ENCODE data around the gene KCTD14. TPM values are rescaled to one million over a fixed set of nuclear protein-coding genes. Genes with fewer than 3 reads are reported as not detected.

The KCTD14 gene
- total and polyA plus RNA-seq, 9 of the 15 experiments (the other 6 are each of a cell fraction or from before 2014, with no cell fraction given): 0.04 to 0.30 (median 0.11) TPM; not detected in 2

DNA sequence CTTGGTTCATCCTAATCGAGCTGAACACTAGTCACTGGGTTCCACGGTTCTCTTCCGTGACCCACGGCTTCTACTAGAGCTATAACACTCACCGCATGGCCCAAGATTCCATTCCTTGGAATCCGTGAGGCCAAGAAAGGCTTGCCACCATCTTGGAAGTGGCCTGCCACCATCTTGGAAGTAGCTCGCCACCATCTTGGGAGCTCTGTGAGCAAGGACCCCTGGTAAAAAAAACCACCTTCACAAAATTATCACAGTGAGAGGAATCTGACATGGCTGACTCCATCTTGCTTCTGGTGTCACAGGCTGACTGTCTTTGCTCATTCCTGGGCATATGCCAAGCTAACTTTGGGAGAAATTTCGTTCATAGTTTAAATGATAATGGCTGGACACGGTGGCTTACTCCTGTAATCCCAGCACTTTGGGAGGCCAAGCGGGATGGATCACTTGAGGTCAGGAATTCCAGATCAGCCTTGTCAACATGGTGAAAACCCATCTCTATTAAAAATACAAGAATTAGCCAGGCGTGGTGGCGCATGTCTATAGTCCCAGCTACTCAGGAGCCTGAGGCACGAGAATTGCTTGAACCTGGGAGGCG lies 18.9 kb upstream of the KCTD14 start:
- no peak for FAIRE-seq
- no peak overlapping the region for H3K4me3 ChIP-seq
- peaks cover 31 to 35% of the 10 kb centered on the region in 2 experiments for H3K4me1 ChIP-seq (replicated peaks in 1 of 2; ENCODE audit: control insufficient read depth in 2 of 2, insufficient read depth in 2 of 2, low read length in 2 of 2)
- no peaks in the 10 kb centered on the region for H3K9me3 ChIP-seq (replicated peaks; ENCODE audit: control insufficient read depth, insufficient read depth, low read depth, low read length)
- H3K9me1 ChIP-seq (ENCODE audit: control insufficient read depth, insufficient read depth, low read length): no peaks in the 10 kb centered on the region
- 87% methylated on average over 14 of the region's 14 CpGs for WGBS (ENCODE audit: insufficient coverage, low coverage, missing lambda C conversion rate)
- H2AFZ ChIP-seq (ENCODE audit: low read depth, low read length): peak overlapping the region; percentile 95
- H3K27me3 ChIP-seq (ENCODE audit: control insufficient read depth in 2 of 2, insufficient read depth in 2 of 2, low read length in 2 of 2): no peaks in the 10 kb centered on the region; a peak in 1 of 5 replicates
- H4K20me1 ChIP-seq (replicated peaks; ENCODE audit: control insufficient read depth, insufficient read depth, low read length): no peaks in the 10 kb centered on the region
- ChIA-PET CTCF (ENCODE audit: low intra/inter-chr PET ratio) (no interaction called here), POLR2A (interaction anchor here (0.8 to 1.2 kb wide), 4 partner anchors 10 to 397 kb away, joined by 3 to 5 read pairs (median 4); partner anchors contain the start of gene KCTD21)
- no peaks in the 10 kb centered on the region for H3K36me3 ChIP-seq (ENCODE audit: control insufficient read depth, insufficient read depth, low read length)
- no TSS peak for BruUV-seq (replicated peaks)
- H3K9ac ChIP-seq (ENCODE audit: insufficient read depth in 1 of 2, low read depth in 2 of 2, low read length in 2 of 2): no peak overlapping the region
- no peaks in the 10 kb centered on the region for H3K79me2 ChIP-seq (ENCODE audit: control insufficient read depth, insufficient read depth, low read length)
- peak overlapping the region; percentile 71 for H3K4me2 ChIP-seq (ENCODE audit: insufficient read depth, low read length)
- intact Hi-C loops (cut with micrococcal nuclease): loop anchor here (10.0 kb wide), 1 partner anchor 387 kb away; no protein-coding TSS in a partner anchor
- in situ Hi-C loops (cut with MboI): no loop called here
- peak overlapping the region; percentile 25; the same call in 1 of the 3 replicates for H3K27ac ChIP-seq (ENCODE audit: extremely low read depth, low read depth, low read length)
- DNase-seq (ENCODE audit: extremely low read depth in 1 of 4, low spot score in 3 of 4): no peak
- ATAC-seq: no peak
- no peak for TF ChIP-seq ASH1L (IDR thresholded peaks at IDR 0.05; ENCODE audit: borderline replicate concordance, low read depth, partially characterized antibody)
- no peak for TF ChIP-seq FOXM1 (IDR thresholded peaks at IDR 0.05; ENCODE audit: low read depth)
- TF ChIP-seq FOXM1 (CRISPR knock-in tag; IDR thresholded peaks at IDR 0.05; ENCODE audit: low read depth): no peak
- TF ChIP-seq, protein P1, sequence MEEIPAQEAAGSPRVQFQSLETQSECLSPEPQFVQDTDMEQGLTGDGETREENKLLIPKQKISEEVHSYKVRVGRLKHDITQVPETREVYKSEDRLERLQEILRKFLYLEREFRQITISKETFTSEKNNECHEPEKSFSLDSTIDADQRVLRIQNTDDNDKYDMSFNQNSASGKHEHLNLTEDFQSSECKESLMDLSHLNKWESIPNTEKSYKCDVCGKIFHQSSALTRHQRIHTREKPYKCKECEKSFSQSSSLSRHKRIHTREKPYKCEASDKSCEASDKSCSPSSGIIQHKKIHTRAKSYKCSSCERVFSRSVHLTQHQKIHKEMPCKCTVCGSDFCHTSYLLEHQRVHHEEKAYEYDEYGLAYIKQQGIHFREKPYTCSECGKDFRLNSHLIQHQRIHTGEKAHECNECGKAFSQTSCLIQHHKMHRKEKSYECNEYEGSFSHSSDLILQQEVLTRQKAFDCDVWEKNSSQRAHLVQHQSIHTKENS (CRISPR knock-in tag; IDR thresholded peaks at IDR 0.05): no peak
- 0 out of 2 replicates have a peak, but pooled peaks have one; percentile 29 for TF ChIP-seq ZNF644 (tag; IDR thresholded peaks at IDR 0.05; ENCODE audit: low read depth)
- TF ChIP-seq ZHX1 (conservative IDR thresholded peaks at IDR 0.05; ENCODE audit: low read length): peak; percentile 50; the same call in 1 of the 2 replicates
- TF ChIP-seq HBP1 (CRISPR knock-in tag; IDR thresholded peaks at IDR 0.05): 0 out of 2 replicates have a peak, but pooled peaks have one; percentile 6
- 0 out of 2 replicates have a peak, but pooled peaks have one; percentile 38 for TF ChIP-seq TSHZ1 (CRISPR knock-in tag; IDR thresholded peaks at IDR 0.05)
- TF ChIP-seq BCL6 (CRISPR knock-in tag; IDR thresholded peaks at IDR 0.05): no peak
- TF ChIP-seq XRCC4 (IDR thresholded peaks at IDR 0.05; ENCODE audit: extremely low read depth, insufficient read depth, insufficient read length): no peak
- TF ChIP-seq SNIP1 (IDR thresholded peaks at IDR 0.05; ENCODE audit: low read depth): no peak
- TF ChIP-seq HDAC8 (tag; IDR thresholded peaks at IDR 0.05): peak; percentile 84
